HepG2 (cell line): ENCODE data around the gene EPHA2. TPM values are rescaled to one million over a fixed set of nuclear protein-coding genes. Genes with fewer than 3 reads are reported as not detected.

ENCODE experiments used
- ADNP ChIP-seq: sonication (generic); formaldehyde crosslinking; IDR thresholded peaks from 2 replicates; pipeline ENCODE4 v1.4.0; 2020; ENCODE audit warnings: missing genetic modification reagents
- HMG20A ChIP-seq: IDR thresholded peaks from 2 replicates; pipeline ENCODE4 v1.6.1; 2016; ENCODE audit warnings: borderline replicate concordance
- HMG20B ChIP-seq: conservative IDR thresholded peaks from 2 replicates; pipeline ENCODE4 v1.6.1; 2016; ENCODE audit warnings: missing genetic modification reagents, missing compliant biosample characterization
- IRF2 ChIP-seq: IDR thresholded peaks from 2 replicates; pipeline ENCODE4 v1.6.1; 2018; ENCODE audit warnings: missing genetic modification reagents, missing compliant biosample characterization
- NR0B2 ChIP-seq: sonication (generic); formaldehyde crosslinking; IDR thresholded peaks from 2 replicates; pipeline ENCODE4 v1.4.0; 2020; ENCODE audit warnings: mild to moderate bottlenecking, missing genetic modification reagents
- PBX2 ChIP-seq: IDR thresholded peaks from 2 replicates; pipeline ENCODE4 v1.6.1; 2016; ENCODE audit warnings: control low read depth
- RFX1 ChIP-seq: fragments of 450-650 bp; IDR thresholded peaks from 2 replicates; pipeline ENCODE4 v1.6.1; 2017
- SMARCE1 ChIP-seq: fragments of 450-650 bp; IDR thresholded peaks from 2 replicates; pipeline ENCODE4 v1.6.1; 2017; ENCODE audit warnings: borderline replicate concordance
- ZIK1 ChIP-seq: sonication (generic); formaldehyde crosslinking; IDR thresholded peaks from 2 replicates; pipeline ENCODE4 v1.5.0; 2020; ENCODE audit warnings: mild to moderate bottlenecking, low read depth, missing genetic modification reagents, borderline replicate concordance
- ZNF33B ChIP-seq: sonication (generic); formaldehyde crosslinking; IDR thresholded peaks from 2 replicates; pipeline ENCODE4 v1.5.1; 2020; ENCODE audit warnings: mild to moderate bottlenecking, missing genetic modification reagents
- ZNF513 ChIP-seq: sonication (generic); formaldehyde crosslinking; conservative IDR thresholded peaks from 2 replicates; pipeline ENCODE4 v1.5.0; 2020; ENCODE audit warnings: missing genetic modification reagents
- ZNF720 ChIP-seq: sonication (generic); formaldehyde crosslinking; IDR thresholded peaks from 2 replicates; pipeline ENCODE4 v1.4.0; 2020; ENCODE audit warnings: missing genetic modification reagents
- ZNF790 ChIP-seq: sonication (generic); formaldehyde crosslinking; IDR thresholded peaks from 2 replicates; pipeline ENCODE4 v1.8.0; 2022; ENCODE audit warnings: missing genetic modification reagents, mild to moderate bottlenecking, borderline replicate concordance
- polyA plus RNA-seq, 8 experiments: library from polyadenylated mRNA; depleted of rRNA in 3 of 8; stranded (reverse) in 7 of 8; unstranded in 1 of 8; fragments of >200 nt; fragmentation: Illumina TruSeq in 4 of 8; extraction: Trizol in 4 of 8; gene quantifications; 2 replicates each; pipeline versions ENCODE4 v1.2.1 to v1.2.3, GENCODE V29; 2011 to 2016; ENCODE audit warnings: low read depth in 4 of 8, missing spikeins in 1 of 8, mixed read lengths in 1 of 8; ENCODE audit not compliant: insufficient read depth in 1 of 8
- total RNA-seq, 5 experiments: library from RNA; depleted of rRNA; stranded (reverse); fragments of >200 nt; fragmentation: Illumina TruSeq; extraction: Trizol; gene quantifications; 2 replicates each; pipeline ENCODE4 v1.2.3, GENCODE V29; 2016; ENCODE audit warnings: low read depth in 1 of 5

The EPHA2 gene
- total and polyA plus RNA-seq, 2 of the 13 experiments (the other 11 are each of a cell fraction or from before 2014, with no cell fraction given), result 33.6 to 53.6 TPM

- no peak for TF ChIP-seq ADNP (CRISPR knock-in tag)
- no peak for TF ChIP-seq RFX1
- no peak for TF ChIP-seq ZNF720
- no peak for TF ChIP-seq ZIK1
- no peak for TF ChIP-seq NR0B2 (CRISPR knock-in tag)
- TF ChIP-seq IRF2, result no peak
- no peak for TF ChIP-seq ZNF513 (CRISPR knock-in tag)
- TF ChIP-seq PBX2 (CRISPR knock-in tag), result no peak
- no peak for TF ChIP-seq HMG20B (CRISPR knock-in tag)
- TF ChIP-seq ZNF790 (CRISPR knock-in tag), result no peak
- TF ChIP-seq HMG20A, result no peak
- TF ChIP-seq SMARCE1, result no peak
- no peak for TF ChIP-seq ZNF33B (CRISPR knock-in tag)
Measured at GRCh38 chr1:16076865-16077238, 79.0 kb downstream of the EPHA2 start (continued).
